K562 (cell line): Measurements from ENCODE around the gene MED15. TPM values are rescaled to one million over a fixed set of nuclear protein-coding genes. Genes with fewer than 3 reads are reported as not detected.
A peak's percentile ranks its signal among the peaks of the same experiment; 100 is the strongest.

Source experiments
- CEBPG ChIP-seq, 3 experiments: fragments of 200-800 bp in 1 of 3; sonication (Bioruptor generic) in 1 of 3; sonication (generic) in 1 of 3; formaldehyde crosslinking in 1 of 3; IDR thresholded peaks in 2 of 3; conservative IDR thresholded peaks in 1 of 3; 2 replicates each; pipeline versions ENCODE4 v1.6.1 to v1.8.0; 2016 to 2022; ENCODE audit warnings: missing compliant biosample characterization in 2 of 3, missing genetic modification characterization in 2 of 3, mild to moderate bottlenecking in 1 of 3, missing genetic modification reagents in 1 of 3
- EGR1 ChIP-seq: fragments of 450-650 bp; conservative IDR thresholded peaks from 2 replicates; pipeline ENCODE4 v1.6.1; 2017; ENCODE audit warnings: mild to moderate bottlenecking
- ERF ChIP-seq: fragments of 450-650 bp; formaldehyde crosslinking; IDR thresholded peaks from 2 replicates; pipeline ENCODE4 v1.4.0; 2020; ENCODE audit warnings: mild to moderate bottlenecking, mixed read lengths
- NONO ChIP-seq, 2 experiments: fragments of 200-400 bp in 1 of 2; fragments of 450-650 bp in 1 of 2; formaldehyde crosslinking in 1 of 2; IDR thresholded peaks; 2 replicates each; pipeline ENCODE4 v1.6.1; 2017; ENCODE audit warnings: low read depth in 2 of 2, mild to moderate bottlenecking in 2 of 2, moderate library complexity in 2 of 2, low read length in 1 of 2
- OTX1 ChIP-seq: fragments of 450-650 bp; formaldehyde crosslinking; IDR thresholded peaks from 2 replicates; pipeline ENCODE4 v1.4.0; 2022; ENCODE audit warnings: mild to moderate bottlenecking
- PRMT5 ChIP-seq: sonication (generic); formaldehyde crosslinking; IDR thresholded peaks from 2 replicates; pipeline ENCODE4 v1.5.0; 2020; ENCODE audit warnings: missing genetic modification reagents
- RNF2 ChIP-seq: sonication (generic); IDR thresholded peaks from 2 replicates; pipeline ENCODE4 v1.6.1; 2016
- SMAD4 ChIP-seq: fragments of 250-450 bp; sonication (Bioruptor Pico); conservative IDR thresholded peaks from 2 replicates; pipeline ENCODE4 v1.8.0; 2021; ENCODE audit warnings: inconsistent platforms, mild to moderate bottlenecking, moderate library complexity
- SMARCA5 ChIP-seq: fragments of 450-650 bp; IDR thresholded peaks from 2 replicates; pipeline ENCODE4 v1.6.1; 2016
- TCF7 ChIP-seq: sonication (generic); IDR thresholded peaks from 2 replicates; pipeline ENCODE4 v1.6.1; 2016; ENCODE audit warnings: antibody characterized with exemption, borderline replicate concordance
- THRB ChIP-seq: fragments of 450-650 bp; formaldehyde crosslinking; conservative IDR thresholded peaks from 2 replicates; pipeline ENCODE4 v1.4.0; 2022; ENCODE audit warnings: mild to moderate bottlenecking, missing genetic modification characterization
- ZNF695 ChIP-seq: fragments of 450-650 bp; formaldehyde crosslinking; IDR thresholded peaks from 2 replicates; pipeline ENCODE4 v1.4.0; 2020; ENCODE audit warnings: mild to moderate bottlenecking, moderate library complexity
- polyA plus RNA-seq, 8 experiments: library from polyadenylated mRNA; depleted of rRNA in 4 of 8; stranded (reverse) in 5 of 8; unstranded in 3 of 8; fragments of >200 nt; fragmentation: Nextera tagmentation in 2 of 8; fragmentation: Illumina TruSeq in 1 of 8; extraction: Ambion mirVana in 2 of 8; extraction: Trizol in 1 of 8; gene quantifications; 2 replicates each; pipeline versions ENCODE4 v1.2.1 to v1.2.3, GENCODE V29; 2011 to 2014; ENCODE audit warnings: inconsistent platforms in 1 of 8, missing spikeins in 1 of 8
- total RNA-seq, 7 experiments: library from RNA; depleted of rRNA in 6 of 7; stranded (reverse); fragments of >200 nt in 6 of 7; fragmentation: Illumina TruSeq in 2 of 7; extraction: Trizol in 2 of 7; gene quantifications; 2 replicates each; pipeline versions ENCODE4 v1.2.1 to v1.2.3, GENCODE V29; 2011 to 2021; ENCODE audit warnings: low replicate concordance in 1 of 7
- TF ChIP-seq, protein P1 (sequence below): fragments of 250-450 bp; sonication (Bioruptor Pico); IDR thresholded peaks from 2 replicates; pipeline ENCODE4 v1.4.0; 2020; ENCODE audit warnings: mild to moderate bottlenecking, moderate library complexity, borderline replicate concordance

Gene MED15
- total and polyA plus RNA-seq, 9 of the 15 experiments (the other 6 are each of a cell fraction or from before 2014, with no cell fraction given) = 4.0 to 271 (median 60.1) TPM

GRCh38 chr22:20571531-20572007 lies 64.2 kb downstream of the MED15 start (continued):
- 0 out of 2 replicates have a peak, but pooled peaks have one; percentile 26 for TF ChIP-seq TCF7
- TF ChIP-seq ZNF695 (CRISPR knock-in tag) = peak; percentile 69; the same call in 1 of the 2 replicates
- no peak for TF ChIP-seq RNF2
- no peak for TF ChIP-seq PRMT5 (CRISPR knock-in tag)
- 0 out of 2 replicates have a peak, but pooled peaks have one; percentile 48 for TF ChIP-seq ERF (CRISPR knock-in tag)
- peak; percentile 45; the same call in 1 of the 2 replicates for TF ChIP-seq SMARCA5
- peak; percentile 41 for TF ChIP-seq SMAD4 (CRISPR knock-in tag)
- peak; percentile 42; the same call in 1 of the 2 replicates for TF ChIP-seq CEBPG (CRISPR knock-in tag; IDR thresholded peaks at IDR 0.05)
- no peak for TF ChIP-seq CEBPG (tag; conservative IDR thresholded peaks at IDR 0.05 in 1 of 2, IDR thresholded peaks at IDR 0.05 in 1 of 2)
- peak; percentile 58; the same call in 1 of the 2 replicates for TF ChIP-seq OTX1 (CRISPR knock-in tag)
- TF ChIP-seq NONO (IDR thresholded peaks at IDR 0.05; ENCODE audit: low read depth in 2 of 2, low read length in 1 of 2) = peak in 1 of 2 experiments; percentile 71; a peak in 1 of 4 replicates
- no peak for TF ChIP-seq EGR1
- TF ChIP-seq, protein P1, sequence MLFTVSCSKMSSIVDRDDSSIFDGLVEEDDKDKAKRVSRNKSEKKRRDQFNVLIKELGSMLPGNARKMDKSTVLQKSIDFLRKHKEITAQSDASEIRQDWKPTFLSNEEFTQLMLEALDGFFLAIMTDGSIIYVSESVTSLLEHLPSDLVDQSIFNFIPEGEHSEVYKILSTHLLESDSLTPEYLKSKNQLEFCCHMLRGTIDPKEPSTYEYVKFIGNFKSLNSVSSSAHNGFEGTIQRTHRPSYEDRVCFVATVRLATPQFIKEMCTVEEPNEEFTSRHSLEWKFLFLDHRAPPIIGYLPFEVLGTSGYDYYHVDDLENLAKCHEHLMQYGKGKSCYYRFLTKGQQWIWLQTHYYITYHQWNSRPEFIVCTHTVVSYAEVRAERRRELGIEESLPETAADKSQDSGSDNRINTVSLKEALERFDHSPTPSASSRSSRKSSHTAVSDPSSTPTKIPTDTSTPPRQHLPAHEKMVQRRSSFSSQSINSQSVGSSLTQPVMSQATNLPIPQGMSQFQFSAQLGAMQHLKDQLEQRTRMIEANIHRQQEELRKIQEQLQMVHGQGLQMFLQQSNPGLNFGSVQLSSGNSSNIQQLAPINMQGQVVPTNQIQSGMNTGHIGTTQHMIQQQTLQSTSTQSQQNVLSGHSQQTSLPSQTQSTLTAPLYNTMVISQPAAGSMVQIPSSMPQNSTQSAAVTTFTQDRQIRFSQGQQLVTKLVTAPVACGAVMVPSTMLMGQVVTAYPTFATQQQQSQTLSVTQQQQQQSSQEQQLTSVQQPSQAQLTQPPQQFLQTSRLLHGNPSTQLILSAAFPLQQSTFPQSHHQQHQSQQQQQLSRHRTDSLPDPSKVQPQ (CRISPR knock-in tag) = 0 out of 2 replicates have a peak, but pooled peaks have one; percentile 22
- peak; percentile 65 for TF ChIP-seq THRB
